IMR-90 (cell line): ENCODE data around the gene WDR91.

Experiments
- CTCF ChIP-seq: conservative IDR thresholded peaks from 2 replicates; pipeline ENCODE4 v1.5.1; 2012; ENCODE audit warnings: mild to moderate bottlenecking, low read depth, low read length, improper control_type of control experiment
- FOS ChIP-seq: fragments of 150-350 bp; IDR thresholded peaks from 2 replicates; pipeline ENCODE4 v1.6.1; 2016; ENCODE audit warnings: low read depth, low read length
- MAFK ChIP-seq: IDR thresholded peaks from 2 replicates; pipeline ENCODE4 v1.6.1; 2012; ENCODE audit warnings: low read depth, low read length, improper control_type of control experiment
- MXI1 ChIP-seq: IDR thresholded peaks from 2 replicates; pipeline ENCODE4 v1.6.1; 2012; ENCODE audit warnings: low read depth, mild to moderate bottlenecking, low read length, moderate library complexity, borderline replicate concordance
- NFE2L2 ChIP-seq: fragments of 150-350 bp; IDR thresholded peaks from 2 replicates; pipeline ENCODE4 v1.6.1; 2016; ENCODE audit warnings: low read depth, mild to moderate bottlenecking, low read length
- POLR2A ChIP-seq: IDR thresholded peaks from 2 replicates; pipeline ENCODE4 v1.6.1; 2012; ENCODE audit warnings: mild to moderate bottlenecking, low read depth, low read length
- RAD21 ChIP-seq: IDR thresholded peaks from 2 replicates; pipeline ENCODE4 v1.6.1; 2012; ENCODE audit warnings: low read length, improper control_type of control experiment
- USF2 ChIP-seq: fragments of 150-350 bp; IDR thresholded peaks from 2 replicates; pipeline ENCODE4 v1.6.1; 2017; ENCODE audit warnings: mild to moderate bottlenecking, antibody characterized with exemption, low read length, low read depth

DNA sequence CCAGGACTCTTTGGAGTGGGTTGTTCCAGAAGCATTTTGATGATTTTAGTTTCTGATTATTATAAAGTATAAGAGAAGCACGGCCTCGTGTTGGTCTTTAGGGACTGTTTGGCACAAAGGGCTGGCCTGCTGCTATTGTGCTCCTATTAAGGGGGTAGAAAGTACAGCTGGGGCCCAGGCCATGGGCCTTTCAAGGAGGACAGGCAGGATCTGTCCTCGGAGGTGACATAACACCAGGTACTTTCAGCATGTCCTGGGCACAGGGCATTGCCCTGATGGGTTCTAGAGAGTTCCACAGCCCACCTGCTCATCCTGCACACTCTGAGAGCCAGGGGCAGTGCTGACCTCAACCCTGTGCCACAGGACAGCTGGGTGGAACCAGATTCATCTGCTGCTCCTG is 47.3 kb upstream of the WDR91 start:
- no peak for TF ChIP-seq POLR2A
- no peak for TF ChIP-seq USF2
- no peak for TF ChIP-seq RAD21
- no peak for TF ChIP-seq CTCF
- TF ChIP-seq NFE2L2, result no peak
- no peak for TF ChIP-seq FOS
- TF ChIP-seq MAFK, result no peak
- no peak for TF ChIP-seq MXI1
